Body of pancreas (tissue), 4 donors: Measurements from ENCODE around the gene PPFIBP2. TPM values are rescaled to one million over a fixed set of nuclear protein-coding genes. Genes with fewer than 3 reads are reported as not detected.

Source experiments
- ATAC-seq: fragments of 150-250 bp; one replicate; pipeline ENCODE4 v1.9.1; 2016
- DNase-seq, 4 donors: peaks; one replicate each; pipeline ENCODE4 v3.0.0-alpha.2; 2019
- H3K27ac ChIP-seq, 4 donors: fragments of 200-600 bp; sonication (generic); 1 replicate in 3 of 4; 2 replicates in 1 of 4; pipeline versions ENCODE4 v1.5.1 to v1.6.1; 2016 to 2019; ENCODE audit warnings: mild to moderate bottlenecking in 1 of 4, mixed read lengths in 1 of 4, moderate library complexity in 1 of 4
- H3K27me3 ChIP-seq, 2 donors: fragments of 200-600 bp; sonication (generic); one replicate each; pipeline ENCODE4 v1.6.0; 2016; ENCODE audit warnings: mild to moderate bottlenecking in 1 of 2
- H3K36me3 ChIP-seq, 2 donors: fragments of 200-600 bp; sonication (generic); replicated peaks in 1 of 2; 2 replicates each; pipeline ENCODE4 v1.5.1; 2016; ENCODE audit warnings: low read depth in 2 of 2; ENCODE audit not compliant: insufficient read depth in 1 of 2
- H3K4me1 ChIP-seq: fragments of 200-600 bp; sonication (generic); one replicate; pipeline ENCODE4 v1.6.0; 2016
- H3K4me3 ChIP-seq, 2 donors: fragments of 200-600 bp; sonication (generic); 1 replicate in 1 of 2; 2 replicates in 1 of 2; pipeline ENCODE4 v1.5.1; 2016 to 2019
- H3K9me3 ChIP-seq, 3 donors: fragments of 200-600 bp; sonication (generic); 1 replicate in 2 of 3; 2 replicates in 1 of 3; pipeline ENCODE4 v1.5.1; 2016
- POLR2A ChIP-seq, 3 donors: fragments of 450-650 bp; IDR thresholded peaks; one replicate each; pipeline ENCODE4 v1.6.1; 2016; ENCODE audit warnings: antibody characterized with exemption in 3 of 3, mild to moderate bottlenecking in 2 of 3
- WGBS, 2 donors: methylation state at CpG; one replicate each; pipeline ENCODE4 v1.1.5; 2017; 5-methylcytosine and 5-hydroxymethylcytosine counted together
- intact Hi-C: fragments of 100-400 bp; cut with DNase I; formaldehyde crosslinking; loops from one replicate; pipeline ENCODE4 v1.15.1; 2023
- total RNA-seq, 2 donors: library from RNA; depleted of rRNA; stranded (reverse); fragments of >200 nt; gene quantifications; one replicate each; pipeline ENCODE4 v1.1.0, GENCODE V29; 2016
- TF ChIP-seq, protein P1 (sequence below), 7 experiments: fragments of 450-650 bp in 4 of 7; fragments of 200-600 bp in 3 of 7; sonication (generic) in 3 of 7; IDR thresholded peaks; one replicate each; pipeline ENCODE4 v1.5.1; 2016 to 2019; ENCODE audit warnings: antibody characterized with exemption in 7 of 7

PPFIBP2 gene
- total RNA-seq, 2 donors from 2014 or later = 34.9 to 35.3 TPM

DNA sequence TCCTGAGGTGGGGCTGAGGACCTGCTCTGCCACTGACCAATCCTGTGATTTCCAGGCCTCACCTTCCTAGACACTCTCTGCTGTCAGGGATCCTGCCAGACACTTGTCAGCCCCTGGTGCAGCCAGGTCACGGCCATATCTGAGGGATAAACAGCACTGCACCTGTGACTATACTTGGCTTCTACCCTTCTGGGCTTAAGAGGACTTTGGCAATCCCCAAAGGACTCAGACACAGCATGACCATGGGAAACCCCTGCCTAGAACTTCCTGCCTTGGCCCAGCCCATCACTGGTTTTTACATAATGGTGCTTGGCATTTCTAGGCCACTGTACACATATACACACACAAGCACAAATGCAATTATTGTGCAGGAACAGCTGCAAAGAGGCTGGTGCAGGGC lies 40.1 kb upstream of the PPFIBP2 start:
- TF ChIP-seq, protein P1, sequence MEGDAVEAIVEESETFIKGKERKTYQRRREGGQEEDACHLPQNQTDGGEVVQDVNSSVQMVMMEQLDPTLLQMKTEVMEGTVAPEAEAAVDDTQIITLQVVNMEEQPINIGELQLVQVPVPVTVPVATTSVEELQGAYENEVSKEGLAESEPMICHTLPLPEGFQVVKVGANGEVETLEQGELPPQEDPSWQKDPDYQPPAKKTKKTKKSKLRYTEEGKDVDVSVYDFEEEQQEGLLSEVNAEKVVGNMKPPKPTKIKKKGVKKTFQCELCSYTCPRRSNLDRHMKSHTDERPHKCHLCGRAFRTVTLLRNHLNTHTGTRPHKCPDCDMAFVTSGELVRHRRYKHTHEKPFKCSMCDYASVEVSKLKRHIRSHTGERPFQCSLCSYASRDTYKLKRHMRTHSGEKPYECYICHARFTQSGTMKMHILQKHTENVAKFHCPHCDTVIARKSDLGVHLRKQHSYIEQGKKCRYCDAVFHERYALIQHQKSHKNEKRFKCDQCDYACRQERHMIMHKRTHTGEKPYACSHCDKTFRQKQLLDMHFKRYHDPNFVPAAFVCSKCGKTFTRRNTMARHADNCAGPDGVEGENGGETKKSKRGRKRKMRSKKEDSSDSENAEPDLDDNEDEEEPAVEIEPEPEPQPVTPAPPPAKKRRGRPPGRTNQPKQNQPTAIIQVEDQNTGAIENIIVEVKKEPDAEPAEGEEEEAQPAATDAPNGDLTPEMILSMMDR (IDR thresholded peaks at IDR 0.05) = no peak
- no peak for TF ChIP-seq POLR2A (IDR thresholded peaks at IDR 0.05)
- H3K27ac ChIP-seq = no peak overlapping the region
- no peaks in the 10 kb centered on the region for H3K4me1 ChIP-seq
- intact Hi-C loops = no loop called here
- 36% methylated on average over 1 of the region's 1 CpG; no CpG with 5 or more reads in 1 of the 2 donors for WGBS, 2 donors
- no peak overlapping the region for H3K4me3 ChIP-seq
- DNase-seq (no peak), ATAC-seq (no peak)
- no peaks in the 10 kb centered on the region for H3K27me3 ChIP-seq
- no peaks in the 10 kb centered on the region for H3K9me3 ChIP-seq
- no peaks in the 10 kb centered on the region for H3K36me3 ChIP-seq

DNA sequence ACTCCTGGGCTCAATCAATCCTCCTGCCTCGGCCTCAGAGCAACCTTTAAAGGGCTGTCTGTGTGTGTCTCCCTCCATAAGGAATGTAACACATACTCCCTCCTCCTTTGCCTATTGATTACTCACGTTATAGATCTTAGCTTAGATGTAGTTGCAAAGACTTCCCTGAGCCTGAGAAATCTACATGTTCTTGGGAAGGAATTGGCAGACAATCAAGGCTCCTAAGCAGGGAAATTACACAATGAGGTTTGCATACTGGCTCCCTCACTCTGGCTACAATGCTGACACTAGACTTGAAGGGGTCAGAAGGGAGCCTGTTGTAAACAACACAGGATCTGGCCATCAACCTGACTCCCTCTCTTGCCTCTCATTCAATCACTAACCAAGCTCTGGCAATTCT lies 33.7 kb upstream of the PPFIBP2 start:
- intact Hi-C loops = no loop called here
- no peak overlapping the region for H3K4me3 ChIP-seq
- no peaks in the 10 kb centered on the region for H3K27me3 ChIP-seq
- 43 to 57% methylated on average over 2 of the region's 2 CpGs for WGBS, 2 donors
- H3K36me3 ChIP-seq = no peaks in the 10 kb centered on the region
- DNase-seq = no peak
- H3K4me1 ChIP-seq = no peaks in the 10 kb centered on the region
- TF ChIP-seq, protein P1 (IDR thresholded peaks at IDR 0.05) = no peak
- no peak for TF ChIP-seq POLR2A (IDR thresholded peaks at IDR 0.05)
- H3K9me3 ChIP-seq = no peaks in the 10 kb centered on the region
- ATAC-seq = no peak
- no peak overlapping the region for H3K27ac ChIP-seq

- no peak for DNase-seq
- Histone ChIP-seq H3K9me3 (no peaks in the 10 kb centered on the region), H3K36me3 (no peaks in the 10 kb centered on the region), H3K4me1 (peaks cover 4% of the 10 kb centered on the region), H3K4me3 (no peak overlapping the region), H3K27me3 (no peaks in the 10 kb centered on the region), H3K27ac (no peak overlapping the region)
- 84 to 85% methylated on average over 3 of the region's 3 CpGs for WGBS, 2 donors
- no peak for TF ChIP-seq POLR2A (IDR thresholded peaks at IDR 0.05)
- TF ChIP-seq, protein P1 (IDR thresholded peaks at IDR 0.05) = no peak
- no peak for ATAC-seq
- intact Hi-C loops = no loop called here
Measured at GRCh38 chr11:7484131-7484530, 29.7 kb upstream of the PPFIBP2 start.

DNA sequence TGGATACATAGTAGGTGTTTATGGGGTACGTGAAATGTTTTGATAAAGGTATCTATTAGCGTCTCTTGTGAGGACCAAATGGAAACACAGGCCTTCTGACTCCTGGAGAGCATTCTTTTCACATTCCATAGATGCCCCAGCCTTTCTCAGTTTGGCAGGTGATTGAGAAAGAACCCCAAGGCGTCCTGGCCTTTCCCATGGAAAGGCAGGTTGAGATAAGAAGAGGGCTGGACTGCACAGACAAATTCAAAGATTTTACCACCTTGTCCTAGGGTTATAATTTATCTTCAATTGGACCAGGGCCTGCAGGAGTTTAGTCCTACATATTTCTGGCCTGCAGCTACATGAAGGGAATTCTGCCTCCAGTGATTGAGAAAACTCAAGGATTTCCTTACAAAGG lies 29.2 kb upstream of the PPFIBP2 start:
- 59 to 67% methylated on average over 3 of the region's 3 CpGs for WGBS, 2 donors
- Histone ChIP-seq H3K4me1 (peaks cover 4% of the 10 kb centered on the region), H3K4me3 (no peak overlapping the region), H3K36me3 (no peaks in the 10 kb centered on the region), H3K27me3 (no peaks in the 10 kb centered on the region), H3K9me3 (no peaks in the 10 kb centered on the region), H3K27ac (no peak overlapping the region)
- peak; percentile 42 for ATAC-seq
- TF ChIP-seq POLR2A (IDR thresholded peaks at IDR 0.05) = no peak
- TF ChIP-seq, protein P1 (IDR thresholded peaks at IDR 0.05) = no peak
- DNase-seq = no peak
- intact Hi-C loops = no loop called here
